ENCODE measurements around the gene AKNA. TPM values are rescaled to one million over a fixed set of nuclear protein-coding genes. Genes with fewer than 3 reads are reported as not detected.

Gene AKNA
- total RNA-seq, 2 donors from 2014 or later, result 204 to 246 TPM

DNA sequence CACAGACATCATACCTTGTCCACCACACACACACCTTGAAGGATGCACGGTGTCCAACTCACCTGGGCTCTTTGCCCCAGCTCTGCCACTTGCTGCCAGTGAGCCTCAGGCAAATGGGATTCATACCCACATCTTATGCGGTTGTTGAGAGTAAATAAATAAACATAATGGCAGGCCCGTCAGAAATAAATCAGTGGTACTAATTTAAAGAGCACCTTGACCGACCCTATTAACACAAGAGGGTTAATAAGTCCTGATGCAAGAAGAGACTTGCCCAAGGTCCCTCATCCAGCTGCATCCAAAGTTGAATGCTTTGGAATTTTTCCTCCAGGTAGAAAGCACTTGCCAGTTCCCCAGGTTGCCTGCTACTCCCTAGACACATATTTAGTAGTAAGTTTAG is 11.6 kb upstream of the AKNA start:
- Mint-ChIP-seq H3K36me3 (ENCODE audit: insufficient read depth in 2 of 2) (peaks cover 4 to 6% of the 10 kb centered on the region in 2 donors), H3K27ac (no peak overlapping the region), H3K27me3 (ENCODE audit: low read depth) (no peaks in the 10 kb centered on the region)

DNA sequence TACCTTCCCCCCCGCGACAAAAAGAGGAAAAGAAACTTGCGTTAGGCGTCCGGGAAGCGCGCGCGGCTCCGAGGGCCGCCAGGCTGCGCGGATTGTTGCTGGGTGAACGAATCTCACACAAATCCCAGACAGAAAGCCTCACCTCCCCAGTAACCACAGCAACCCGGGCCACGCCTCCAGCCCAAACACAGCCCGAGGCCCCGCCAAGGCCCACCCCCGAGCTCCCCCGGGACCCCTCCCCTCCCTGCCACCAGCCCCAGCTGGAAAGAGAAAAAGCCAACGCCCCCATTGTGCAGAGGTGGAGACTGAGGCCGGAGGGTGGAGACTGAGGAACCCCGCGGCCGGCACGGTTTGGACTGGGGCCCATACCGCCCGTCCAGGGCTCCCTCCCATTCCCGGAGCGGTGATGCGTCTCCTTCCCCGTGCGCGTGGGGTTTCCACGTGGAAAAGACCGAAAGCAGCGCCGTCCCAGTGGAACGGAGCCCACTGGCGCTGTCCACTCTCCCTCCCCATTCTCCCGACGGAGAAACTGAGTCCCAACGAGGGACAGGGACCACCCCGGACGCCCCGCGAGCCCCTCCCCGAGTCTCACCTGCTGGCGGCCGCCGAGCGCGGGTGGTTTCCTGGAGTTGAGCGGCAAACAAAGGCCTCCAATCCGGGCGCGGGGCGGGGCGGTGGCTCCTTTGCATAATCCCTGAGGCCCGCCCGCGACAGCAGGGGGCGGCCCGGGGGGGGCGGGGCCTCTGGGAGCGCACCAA is 10.2 kb upstream of the AKNA start:
- DNase-seq (peak; percentile 98), ATAC-seq (replicated peaks in 1 of 2) (peak; percentile 90 to 91)
- H3K27ac Mint-ChIP-seq, result peak overlapping the region; percentile 91
- H3K36me3 Mint-ChIP-seq (ENCODE audit: insufficient read depth in 2 of 2), result peaks cover 4 to 8% of the 10 kb centered on the region in 2 donors
- no peaks in the 10 kb centered on the region for H3K27me3 Mint-ChIP-seq (ENCODE audit: low read depth)
- H3K4me1 Mint-ChIP-seq (ENCODE audit: low read depth), result peaks cover 46% of the 10 kb centered on the region
- H3K9me3 Mint-ChIP-seq, result no peaks in the 10 kb centered on the region
- H3K4me3 Mint-ChIP-seq, result peak overlapping the region; percentile 98 to 99

More for the DNA sequence above, 11.6 kb upstream of the AKNA start:
- Mint-ChIP-seq H3K4me3 (no peak overlapping the region), H3K4me1 (ENCODE audit: low read depth) (peaks cover 34% of the 10 kb centered on the region), H3K9me3 (no peaks in the 10 kb centered on the region)
- no peak for DNase-seq
- no peak for ATAC-seq (replicated peaks in 1 of 2)

DNA sequence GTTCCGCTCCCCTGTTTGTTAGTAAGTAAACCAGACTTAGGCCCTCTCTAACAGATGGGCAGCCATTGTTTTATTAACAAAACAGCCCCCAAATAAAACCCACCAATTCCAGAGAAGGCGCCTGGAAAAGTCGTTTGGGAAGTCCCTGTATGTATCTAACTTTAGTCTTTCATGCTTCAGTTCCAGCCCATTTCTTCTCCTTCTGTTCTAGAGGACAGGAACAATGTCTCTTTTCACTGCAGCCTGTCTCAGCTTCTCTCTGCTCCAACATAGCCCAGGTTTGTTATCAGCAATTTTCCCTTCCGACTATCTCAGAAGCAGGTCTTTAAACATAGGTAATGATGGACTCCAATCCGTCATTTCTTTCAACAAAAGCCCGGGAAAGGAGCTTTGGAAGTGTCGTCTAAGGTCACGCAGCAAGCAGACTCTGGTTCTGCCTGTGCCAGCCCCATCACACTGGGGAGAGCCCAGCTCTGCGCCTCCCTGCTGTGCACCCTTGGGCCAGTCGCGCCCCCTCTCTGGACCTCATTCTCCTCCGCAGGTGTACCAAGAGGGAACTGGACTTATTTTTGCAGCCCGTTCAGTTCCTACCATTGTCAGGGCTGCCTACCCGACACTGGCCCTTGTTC is 9.6 kb upstream of the AKNA start:
- H3K27me3 Mint-ChIP-seq (ENCODE audit: low read depth), result no peaks in the 10 kb centered on the region
- H3K4me3 Mint-ChIP-seq, result peak overlapping the region; percentile 98 to 99
- DNase-seq (no peak), ATAC-seq (replicated peaks in 1 of 2) (peak; percentile 11 to 21)
- no peaks in the 10 kb centered on the region for H3K9me3 Mint-ChIP-seq
- H3K27ac Mint-ChIP-seq, result peak overlapping the region; percentile 91
- H3K36me3 Mint-ChIP-seq (ENCODE audit: insufficient read depth in 2 of 2), result peaks cover 4 to 8% of the 10 kb centered on the region in 2 donors
- H3K4me1 Mint-ChIP-seq (ENCODE audit: low read depth), result peaks cover 53% of the 10 kb centered on the region

DNA sequence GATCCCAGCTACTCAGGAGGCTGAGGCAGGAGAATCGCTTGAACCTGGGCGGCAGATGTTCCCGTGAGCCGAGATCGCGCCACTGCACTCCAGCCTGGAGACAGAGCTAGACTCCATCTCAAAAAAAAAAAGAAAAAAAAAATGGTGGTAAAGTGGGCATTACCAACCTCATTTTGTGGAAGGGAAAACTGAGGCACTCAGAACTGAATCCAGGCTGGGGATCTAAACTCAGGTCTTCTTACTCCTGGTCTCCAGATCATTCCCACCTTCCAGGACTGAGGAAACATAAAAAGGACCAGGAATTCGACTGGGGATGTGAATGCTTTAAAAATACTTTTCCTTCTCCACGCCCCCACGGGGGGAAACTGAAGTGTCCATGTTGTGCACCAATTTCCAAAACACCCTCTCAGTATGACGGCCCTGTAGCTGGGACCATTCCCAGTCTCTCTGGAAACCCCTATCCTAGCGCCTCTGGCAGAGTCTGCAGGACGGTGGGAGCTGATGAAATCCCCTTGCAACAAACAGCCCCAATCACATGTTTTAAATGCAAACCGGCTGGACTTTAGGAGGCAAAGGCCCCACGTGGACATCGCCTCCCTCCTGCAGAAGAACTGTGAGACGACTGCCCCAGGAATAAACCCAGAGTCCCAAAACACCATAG is 8.9 kb upstream of the AKNA start:
- ATAC-seq (replicated peaks in 1 of 2) (no peak), DNase-seq (no peak)
- Mint-ChIP-seq H3K9me3 (no peaks in the 10 kb centered on the region), H3K27me3 (ENCODE audit: low read depth) (no peaks in the 10 kb centered on the region), H3K27ac (peak overlapping the region; percentile 91), H3K36me3 (ENCODE audit: insufficient read depth in 2 of 2) (peaks cover 4 to 11% of the 10 kb centered on the region in 2 donors), H3K4me1 (ENCODE audit: low read depth) (peaks cover 58% of the 10 kb centered on the region), H3K4me3 (peak overlapping the region; percentile 98 to 99)

DNA sequence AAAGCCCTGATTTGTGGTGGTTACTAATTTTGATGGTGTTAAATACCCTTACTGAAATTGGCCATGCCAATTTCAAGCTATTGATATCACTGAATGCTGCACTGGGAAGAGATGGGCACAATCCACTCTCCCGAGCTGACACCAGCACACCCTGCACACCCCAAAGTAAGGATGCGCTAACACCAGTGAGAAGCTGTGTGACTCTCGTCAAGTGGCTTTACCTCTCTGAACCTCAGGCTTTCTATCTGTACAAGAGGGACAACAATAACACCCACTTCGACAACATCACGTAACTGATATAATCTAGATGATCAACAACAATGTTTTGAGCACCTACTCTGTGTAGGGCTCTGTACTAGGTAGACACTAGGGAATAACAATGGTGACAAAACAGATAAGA is 8.0 kb upstream of the AKNA start:
- no peak for ATAC-seq (replicated peaks in 1 of 2)
- no peak for DNase-seq
- peaks cover 68% of the 10 kb centered on the region for H3K4me1 Mint-ChIP-seq (ENCODE audit: low read depth)
- peak overlapping the region; percentile 42 for H3K27ac Mint-ChIP-seq
- no peaks in the 10 kb centered on the region for H3K9me3 Mint-ChIP-seq
- H3K27me3 Mint-ChIP-seq (ENCODE audit: low read depth), result no peaks in the 10 kb centered on the region
- peak overlapping the region; percentile 98 to 99 for H3K4me3 Mint-ChIP-seq
- H3K36me3 Mint-ChIP-seq (ENCODE audit: insufficient read depth in 2 of 2), result peaks cover 4 to 13% of the 10 kb centered on the region in 2 donors

DNA sequence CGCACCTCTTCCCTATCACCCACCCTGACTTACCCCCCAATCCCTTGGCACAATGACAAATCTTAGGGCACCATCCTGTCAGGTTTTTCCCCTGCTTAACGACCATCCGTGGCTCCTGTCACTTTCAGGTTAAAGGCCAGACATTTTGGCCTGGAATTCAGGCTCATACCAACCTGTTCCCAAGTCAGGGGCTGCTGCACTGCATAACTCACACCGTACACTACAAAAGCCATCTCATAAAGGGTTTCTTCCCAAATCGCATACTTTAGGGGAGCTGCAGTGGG is 7.5 kb upstream of the AKNA start:
- Mint-ChIP-seq H3K4me3 (peak overlapping the region; percentile 98 to 99), H3K36me3 (ENCODE audit: insufficient read depth in 2 of 2) (peaks cover 4 to 15% of the 10 kb centered on the region in 2 donors), H3K9me3 (no peaks in the 10 kb centered on the region), H3K27me3 (ENCODE audit: low read depth) (no peaks in the 10 kb centered on the region), H3K4me1 (ENCODE audit: low read depth) (peaks cover 73% of the 10 kb centered on the region), H3K27ac (peak overlapping the region; percentile 16)
- DNase-seq, result no peak
- ATAC-seq (replicated peaks in 1 of 2), result no peak

GRCh38 chr9:114394523-114395333 is 6.9 kb upstream of the AKNA start:
- ATAC-seq (replicated peaks in 1 of 2) (no peak), DNase-seq (no peak)
- Mint-ChIP-seq H3K4me1 (ENCODE audit: low read depth) (peaks cover 78% of the 10 kb centered on the region), H3K4me3 (peak overlapping the region; percentile 98 to 99), H3K36me3 (ENCODE audit: insufficient read depth in 2 of 2) (peaks cover 4 to 15% of the 10 kb centered on the region in 2 donors), H3K27ac (peak overlapping the region; percentile 68), H3K9me3 (no peaks in the 10 kb centered on the region), H3K27me3 (ENCODE audit: low read depth) (no peaks in the 10 kb centered on the region)

GRCh38 chr9:114392749-114393112 is 4.9 kb upstream of the AKNA start:
- DNase-seq (no peak), ATAC-seq (replicated peaks in 1 of 2) (no peak)
- Mint-ChIP-seq H3K4me1 (ENCODE audit: low read depth) (peaks cover 96% of the 10 kb centered on the region), H3K27me3 (ENCODE audit: low read depth) (no peaks in the 10 kb centered on the region), H3K36me3 (ENCODE audit: insufficient read depth in 2 of 2) (peaks cover 11 to 24% of the 10 kb centered on the region in 2 donors), H3K27ac (peak overlapping the region; percentile 47), H3K9me3 (no peaks in the 10 kb centered on the region), H3K4me3 (peak overlapping the region in 1 of 2 donors; percentile 34)

DNA sequence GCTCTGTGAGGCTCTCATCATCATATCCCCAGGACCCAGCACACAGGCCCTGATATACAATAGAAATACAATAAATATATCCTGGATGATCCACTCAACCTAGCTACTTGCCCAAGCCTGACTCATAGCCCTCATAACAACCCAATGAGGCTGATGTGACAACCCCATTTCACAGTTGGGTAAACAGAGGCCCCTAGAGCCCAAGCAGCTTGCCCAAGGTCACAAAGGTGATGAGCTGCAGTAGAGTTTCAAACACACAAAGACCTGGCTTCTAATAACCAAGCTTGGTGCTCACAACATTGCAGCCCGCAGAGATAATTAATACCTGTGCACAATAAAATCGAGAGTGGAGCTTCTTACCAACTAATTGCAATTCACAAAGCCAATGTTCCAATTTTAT is 3.2 kb upstream of the AKNA start:
- H3K9me3 Mint-ChIP-seq, result no peaks in the 10 kb centered on the region
- H3K27me3 Mint-ChIP-seq (ENCODE audit: low read depth), result no peaks in the 10 kb centered on the region
- peak overlapping the region; percentile 96 for H3K27ac Mint-ChIP-seq
- DNase-seq (no peak), ATAC-seq (replicated peaks in 1 of 2) (no peak)
- peaks cover 82% of the 10 kb centered on the region for H3K4me1 Mint-ChIP-seq (ENCODE audit: low read depth)
- peak overlapping the region; percentile 99 to 100 for H3K4me3 Mint-ChIP-seq
- peaks cover 23 to 34% of the 10 kb centered on the region in 2 donors for H3K36me3 Mint-ChIP-seq (ENCODE audit: insufficient read depth in 2 of 2)

- Mint-ChIP-seq H3K27ac (peak overlapping the region; percentile 96), H3K27me3 (ENCODE audit: low read depth) (no peaks in the 10 kb centered on the region), H3K9me3 (no peaks in the 10 kb centered on the region), H3K36me3 (ENCODE audit: insufficient read depth in 2 of 2) (peaks cover 29 to 39% of the 10 kb centered on the region in 2 donors), H3K4me1 (ENCODE audit: low read depth) (peaks cover 81% of the 10 kb centered on the region), H3K4me3 (peak overlapping the region; percentile 99 to 100)
- peak in 1 of 2 donors; percentile 41 for DNase-seq
- no peak for ATAC-seq (replicated peaks in 1 of 2)
Observed at GRCh38 chr9:114389612-114390368, 2.0 kb upstream of the AKNA start.

DNA sequence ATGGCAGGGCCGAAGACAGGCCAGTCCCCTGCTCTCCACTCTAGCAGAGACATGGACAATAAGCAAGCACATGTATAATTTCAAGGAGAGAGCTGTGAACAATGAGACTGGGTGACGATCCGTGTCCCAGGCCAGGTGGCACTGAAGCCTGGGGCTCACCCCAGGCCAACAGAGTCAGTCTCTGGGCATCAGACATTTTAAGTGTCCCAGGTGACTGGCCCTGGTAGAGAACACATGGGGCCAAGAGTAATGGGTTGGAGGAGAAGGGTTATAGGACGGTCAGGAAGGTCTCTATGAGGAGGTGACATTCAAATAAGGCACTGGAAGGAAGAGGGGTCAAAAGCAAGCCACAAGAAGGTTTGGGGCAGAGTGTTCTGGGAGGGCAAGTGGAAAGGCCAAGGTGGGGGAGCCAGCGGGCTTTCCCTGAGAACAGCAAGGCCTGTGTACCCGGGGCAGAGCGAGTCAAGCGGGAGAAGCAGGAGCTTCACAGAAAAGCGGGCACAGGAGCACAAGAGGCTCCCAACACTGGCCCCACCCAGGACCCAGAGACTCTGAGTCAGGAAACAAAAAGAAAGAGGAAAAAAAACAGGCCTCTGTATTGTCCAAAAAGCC is 1.1 kb upstream of the AKNA start:
- Mint-ChIP-seq H3K4me3 (peak overlapping the region; percentile 99 to 100), H3K4me1 (ENCODE audit: low read depth) (peaks cover 81% of the 10 kb centered on the region), H3K27ac (peak overlapping the region; percentile 96), H3K27me3 (ENCODE audit: low read depth) (no peaks in the 10 kb centered on the region), H3K9me3 (no peaks in the 10 kb centered on the region), H3K36me3 (ENCODE audit: insufficient read depth in 2 of 2) (peaks cover 30 to 45% of the 10 kb centered on the region in 2 donors)
- DNase-seq, result no peak
- ATAC-seq (replicated peaks in 1 of 2), result no peak

GRCh38 chr9:114388357-114388682 is 538 bp upstream of the AKNA start:
- Mint-ChIP-seq H3K36me3 (ENCODE audit: insufficient read depth in 2 of 2) (peaks cover 32 to 45% of the 10 kb centered on the region in 2 donors), H3K4me3 (peak overlapping the region; percentile 99 to 100)

More at GRCh38 chr9:114388357-114388682, 538 bp upstream of the AKNA start:
- Mint-ChIP-seq H3K27ac (peak overlapping the region; percentile 96), H3K9me3 (no peaks in the 10 kb centered on the region), H3K4me1 (ENCODE audit: low read depth) (peaks cover 81% of the 10 kb centered on the region), H3K27me3 (ENCODE audit: low read depth) (no peaks in the 10 kb centered on the region)
- ATAC-seq (replicated peaks in 1 of 2) (no peak), DNase-seq (no peak)
